HepG2 (cell line): ENCODE data around the gene GLCE. TPM values are rescaled to one million over a fixed set of nuclear protein-coding genes. Genes with fewer than 3 reads are reported as not detected.
A peak's percentile ranks its signal among the peaks of the same experiment; 100 is the strongest.

ENCODE experiments used
- ATAC-seq: fragments of 200-7000 bp; cut with Tn5 transposase; 3 replicates; pipeline ENCODE4 v1.9.1; 2020; ENCODE audit warnings: mild to moderate bottlenecking, moderate library complexity
- BruUV-seq: library from RNA; stranded (reverse); fragments of 400-500 nt; replicated peaks from 2 replicates; lab custom pipeline; 2021; lab: Mats Ljungman, UMichigan
- CTCF ChIA-PET: fragments of 300-600 bp; formaldehyde crosslinking; extraction: SDS; loops from one replicate; lab custom pipeline; 2021; ENCODE audit warnings: low total read pairs, inconsistent platforms, low intra/inter-chr PET ratio; lab: Yijun Ruan, JAX
- POLR2A ChIA-PET: fragments of 350-600 bp; sonication (Branson Sonifier 250); formaldehyde crosslinking; loops from one replicate; lab custom pipeline; 2020; ENCODE audit warnings: antibody characterized with exemption, inconsistent platforms; lab: Yijun Ruan, JAX
- DNase-seq: peaks from one replicate; pipeline ENCODE4 v3.0.0-alpha.2; 2015; ENCODE audit warnings: low spot score
- FAIRE-seq: peaks from 3 replicates; lab custom pipeline; 2011; peaks lifted over from hg19 to GRCh38; lab: Jason Lieb, UNC
- H2AFZ ChIP-seq: one replicate; pipeline ENCODE4 v1.6.1; 2011; ENCODE audit warnings: low read length, inconsistent platforms
- H3K27ac ChIP-seq: fragments of 300-600 bp; 3 replicates; pipeline ENCODE4 v1.8.0; 2011; ENCODE audit warnings: mixed run types, mild to moderate bottlenecking, mixed read lengths, low read length, inconsistent platforms; ENCODE audit not compliant: insufficient read depth; ENCODE audit errors: extremely low read length
- H3K27me3 ChIP-seq, 2 experiments: fragments of 200-600 bp in 1 of 2; 2 replicates in 1 of 2; 3 replicates in 1 of 2; pipeline versions ENCODE4 v1.6.0 to v1.8.0; 2011; ENCODE audit warnings: low read length in 2 of 2, mild to moderate bottlenecking in 2 of 2, moderate library complexity in 2 of 2, inconsistent platforms in 1 of 2; ENCODE audit not compliant: insufficient read depth in 2 of 2, control insufficient read depth in 1 of 2
- H3K36me3 ChIP-seq, 2 experiments: fragments of 200-600 bp in 1 of 2; replicated peaks in 1 of 2; 2 replicates in 1 of 2; 3 replicates in 1 of 2; pipeline versions ENCODE4 v1.5.1 to v1.8.0; 2011; ENCODE audit warnings: low read length in 2 of 2, inconsistent platforms in 1 of 2; ENCODE audit not compliant: insufficient read depth in 2 of 2, control insufficient read depth in 1 of 2
- H3K4me1 ChIP-seq: 2 replicates; pipeline ENCODE4 v1.5.1; 2012; ENCODE audit warnings: low read length, inconsistent platforms; ENCODE audit not compliant: insufficient read depth
- H3K4me2 ChIP-seq: 2 replicates; pipeline ENCODE4 v1.6.0; 2011; ENCODE audit warnings: low read depth, low read length, inconsistent platforms
- H3K4me3 ChIP-seq, 3 experiments: fragments of 200-600 bp in 1 of 3; sonication (generic), shearing (Covaris generic) in 1 of 3; replicated peaks in 1 of 3; 2 replicates each; pipeline ENCODE4 v1.5.1; 2011 to 2016; ENCODE audit warnings: low read length in 3 of 3, inconsistent platforms in 2 of 3, low read depth in 2 of 3, mild to moderate bottlenecking in 2 of 3, control low read depth in 1 of 3, mixed read lengths in 1 of 3; ENCODE audit not compliant: insufficient read depth in 1 of 3
- H3K79me2 ChIP-seq: one replicate; pipeline ENCODE4 v1.6.1; 2011; ENCODE audit warnings: low read length, inconsistent platforms; ENCODE audit not compliant: insufficient read depth
- H3K9ac ChIP-seq: 2 replicates; pipeline ENCODE4 v1.6.0; 2011; ENCODE audit warnings: mild to moderate bottlenecking, low read depth, low read length, inconsistent platforms; ENCODE audit not compliant: insufficient read depth
- H3K9me3 ChIP-seq: 2 replicates; pipeline ENCODE4 v1.5.1; 2012; ENCODE audit warnings: mild to moderate bottlenecking, low read length
- H4K20me1 ChIP-seq: 2 replicates; pipeline ENCODE4 v1.6.0; 2011; ENCODE audit warnings: inconsistent platforms, mild to moderate bottlenecking, low read length, moderate library complexity; ENCODE audit not compliant: insufficient read depth
- HNF4G ChIP-seq, 2 experiments: sonication (generic) in 1 of 2; formaldehyde crosslinking in 1 of 2; IDR thresholded peaks; 2 replicates each; pipeline versions ENCODE4 v1.4.0 to v1.6.1; 2011 to 2020; ENCODE audit warnings: borderline replicate concordance in 2 of 2, low read depth in 2 of 2, mild to moderate bottlenecking in 2 of 2, low read length in 1 of 2, missing genetic modification reagents in 1 of 2, moderate library complexity in 1 of 2
- PRDM4 ChIP-seq: sonication (generic); formaldehyde crosslinking; IDR thresholded peaks from 2 replicates; pipeline ENCODE4 v1.9.0; 2021; ENCODE audit warnings: missing genetic modification reagents, borderline replicate concordance
- ZBTB42 ChIP-seq: sonication (generic); formaldehyde crosslinking; IDR thresholded peaks from 2 replicates; pipeline ENCODE4 v1.5.0; 2020; ENCODE audit warnings: mild to moderate bottlenecking, missing genetic modification reagents
- ZMAT3 ChIP-seq: sonication (generic); formaldehyde crosslinking; conservative IDR thresholded peaks from 2 replicates; pipeline ENCODE4 v1.7.0; 2021; ENCODE audit warnings: missing genetic modification reagents
- ZNF605 ChIP-seq: sonication (generic); formaldehyde crosslinking; IDR thresholded peaks from 2 replicates; pipeline ENCODE4 v1.8.0; 2022; ENCODE audit warnings: mild to moderate bottlenecking, missing genetic modification reagents
- WGBS: methylation state at CpG from one replicate; pipeline ENCODE4 v1.1.6; 2017; ENCODE audit warnings: low lambda C conversion rate; 5-methylcytosine and 5-hydroxymethylcytosine counted together
- in situ Hi-C: cut with HindIII; loops from 2 replicates; pipeline ENCODE4 v1.10.0; 2017; ENCODE audit warnings: low pct_unique_long_range_greater_than_20kb; ENCODE audit not compliant: extremely low pct_ligation_motif_present
- intact Hi-C: fragments of 100-400 bp; cut with micrococcal nuclease; formaldehyde crosslinking; loops from one replicate; pipeline ENCODE4 v1.10.0; 2022; ENCODE audit not compliant: unreplicated experiment
- polyA plus RNA-seq, 8 experiments: library from polyadenylated mRNA; depleted of rRNA in 3 of 8; stranded (reverse) in 7 of 8; unstranded in 1 of 8; fragments of >200 nt; fragmentation: Illumina TruSeq in 4 of 8; extraction: Trizol in 4 of 8; gene quantifications; 2 replicates each; pipeline versions ENCODE4 v1.2.1 to v1.2.3, GENCODE V29; 2011 to 2016; ENCODE audit warnings: low read depth in 4 of 8, missing spikeins in 1 of 8, mixed read lengths in 1 of 8; ENCODE audit not compliant: insufficient read depth in 1 of 8
- total RNA-seq, 5 experiments: library from RNA; depleted of rRNA; stranded (reverse); fragments of >200 nt; fragmentation: Illumina TruSeq; extraction: Trizol; gene quantifications; 2 replicates each; pipeline ENCODE4 v1.2.3, GENCODE V29; 2016; ENCODE audit warnings: low read depth in 1 of 5
- TF ChIP-seq, protein P1 (sequence below): sonication (generic); formaldehyde crosslinking; IDR thresholded peaks from 2 replicates; pipeline ENCODE4 v1.5.0; 2020; ENCODE audit warnings: mild to moderate bottlenecking, missing genetic modification reagents
- TF ChIP-seq, protein P2 (sequence below): sonication (generic); formaldehyde crosslinking; IDR thresholded peaks from 2 replicates; pipeline ENCODE4 v1.4.0; 2020; ENCODE audit warnings: missing genetic modification reagents

The GLCE gene
- total and polyA plus RNA-seq, 2 of the 13 experiments (the other 11 are each of a cell fraction or from before 2014, with no cell fraction given): 12.9 to 23.4 TPM

DNA sequence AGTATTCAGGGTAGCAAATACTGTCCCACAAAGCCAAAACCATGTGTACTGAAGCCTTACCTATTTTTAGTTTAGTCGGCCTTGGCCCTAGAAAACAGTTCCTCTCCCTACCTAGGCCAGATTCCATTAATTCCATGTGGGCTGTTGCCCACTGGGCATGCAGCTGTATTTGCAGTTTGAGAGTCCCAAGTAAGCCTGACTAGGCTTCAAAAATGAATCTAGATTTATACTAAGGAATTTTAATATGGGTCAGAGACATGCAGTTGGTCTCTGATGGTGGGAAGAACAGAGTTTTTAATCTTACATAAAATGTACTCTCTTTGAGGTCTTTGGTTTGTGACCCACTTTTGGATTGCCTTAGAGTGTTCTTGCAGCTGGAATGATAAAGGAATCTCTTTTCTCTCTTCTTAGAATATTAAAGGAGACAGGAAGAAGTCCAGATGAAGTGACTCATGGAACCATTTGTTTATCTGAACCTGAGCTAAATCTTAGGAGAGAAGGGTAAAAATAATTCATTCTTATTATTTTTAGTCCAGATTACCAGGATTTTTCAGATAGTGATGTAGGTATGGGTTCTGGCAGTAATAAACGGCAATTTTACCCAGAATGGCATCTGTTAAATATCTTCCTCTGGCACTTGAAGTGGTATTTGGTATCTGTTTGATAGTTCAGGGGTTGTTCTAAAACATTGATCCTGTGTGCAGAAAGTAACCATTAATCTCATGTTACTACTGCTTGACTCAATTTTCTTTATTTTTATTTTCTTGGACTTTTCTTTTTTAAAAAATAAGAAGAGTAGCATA lies 33.8 kb downstream of the GLCE start:
- no peak overlapping the region for H2AFZ ChIP-seq
- no peaks in the 10 kb centered on the region; the same call in 1 of the 2 replicates for H4K20me1 ChIP-seq
- H3K9me3 ChIP-seq: no peaks in the 10 kb centered on the region
- ATAC-seq: no peak
- TF ChIP-seq ZNF605 (CRISPR knock-in tag) (no peak), ZBTB42 (CRISPR knock-in tag) (no peak), ZMAT3 (CRISPR knock-in tag) (no peak), HNF4G (IDR thresholded peaks at IDR 0.05; ENCODE audit: borderline replicate concordance, low read depth, low read length) (no peak), HNF4G (CRISPR knock-in tag; IDR thresholded peaks at IDR 0.05; ENCODE audit: borderline replicate concordance, low read depth) (no peak), PRDM4 (no peak)
- TF ChIP-seq, protein P1, sequence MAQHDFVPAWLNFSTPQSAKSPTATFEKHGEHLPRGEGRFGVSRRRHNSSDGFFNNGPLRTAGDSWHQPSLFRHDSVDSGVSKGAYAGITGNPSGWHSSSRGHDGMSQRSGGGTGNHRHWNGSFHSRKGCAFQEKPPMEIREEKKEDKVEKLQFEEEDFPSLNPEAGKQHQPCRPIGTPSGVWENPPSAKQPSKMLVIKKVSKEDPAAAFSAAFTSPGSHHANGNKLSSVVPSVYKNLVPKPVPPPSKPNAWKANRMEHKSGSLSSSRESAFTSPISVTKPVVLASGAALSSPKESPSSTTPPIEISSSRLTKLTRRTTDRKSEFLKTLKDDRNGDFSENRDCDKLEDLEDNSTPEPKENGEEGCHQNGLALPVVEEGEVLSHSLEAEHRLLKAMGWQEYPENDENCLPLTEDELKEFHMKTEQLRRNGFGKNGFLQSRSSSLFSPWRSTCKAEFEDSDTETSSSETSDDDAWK (CRISPR knock-in tag): no peak
- TF ChIP-seq, protein P2, sequence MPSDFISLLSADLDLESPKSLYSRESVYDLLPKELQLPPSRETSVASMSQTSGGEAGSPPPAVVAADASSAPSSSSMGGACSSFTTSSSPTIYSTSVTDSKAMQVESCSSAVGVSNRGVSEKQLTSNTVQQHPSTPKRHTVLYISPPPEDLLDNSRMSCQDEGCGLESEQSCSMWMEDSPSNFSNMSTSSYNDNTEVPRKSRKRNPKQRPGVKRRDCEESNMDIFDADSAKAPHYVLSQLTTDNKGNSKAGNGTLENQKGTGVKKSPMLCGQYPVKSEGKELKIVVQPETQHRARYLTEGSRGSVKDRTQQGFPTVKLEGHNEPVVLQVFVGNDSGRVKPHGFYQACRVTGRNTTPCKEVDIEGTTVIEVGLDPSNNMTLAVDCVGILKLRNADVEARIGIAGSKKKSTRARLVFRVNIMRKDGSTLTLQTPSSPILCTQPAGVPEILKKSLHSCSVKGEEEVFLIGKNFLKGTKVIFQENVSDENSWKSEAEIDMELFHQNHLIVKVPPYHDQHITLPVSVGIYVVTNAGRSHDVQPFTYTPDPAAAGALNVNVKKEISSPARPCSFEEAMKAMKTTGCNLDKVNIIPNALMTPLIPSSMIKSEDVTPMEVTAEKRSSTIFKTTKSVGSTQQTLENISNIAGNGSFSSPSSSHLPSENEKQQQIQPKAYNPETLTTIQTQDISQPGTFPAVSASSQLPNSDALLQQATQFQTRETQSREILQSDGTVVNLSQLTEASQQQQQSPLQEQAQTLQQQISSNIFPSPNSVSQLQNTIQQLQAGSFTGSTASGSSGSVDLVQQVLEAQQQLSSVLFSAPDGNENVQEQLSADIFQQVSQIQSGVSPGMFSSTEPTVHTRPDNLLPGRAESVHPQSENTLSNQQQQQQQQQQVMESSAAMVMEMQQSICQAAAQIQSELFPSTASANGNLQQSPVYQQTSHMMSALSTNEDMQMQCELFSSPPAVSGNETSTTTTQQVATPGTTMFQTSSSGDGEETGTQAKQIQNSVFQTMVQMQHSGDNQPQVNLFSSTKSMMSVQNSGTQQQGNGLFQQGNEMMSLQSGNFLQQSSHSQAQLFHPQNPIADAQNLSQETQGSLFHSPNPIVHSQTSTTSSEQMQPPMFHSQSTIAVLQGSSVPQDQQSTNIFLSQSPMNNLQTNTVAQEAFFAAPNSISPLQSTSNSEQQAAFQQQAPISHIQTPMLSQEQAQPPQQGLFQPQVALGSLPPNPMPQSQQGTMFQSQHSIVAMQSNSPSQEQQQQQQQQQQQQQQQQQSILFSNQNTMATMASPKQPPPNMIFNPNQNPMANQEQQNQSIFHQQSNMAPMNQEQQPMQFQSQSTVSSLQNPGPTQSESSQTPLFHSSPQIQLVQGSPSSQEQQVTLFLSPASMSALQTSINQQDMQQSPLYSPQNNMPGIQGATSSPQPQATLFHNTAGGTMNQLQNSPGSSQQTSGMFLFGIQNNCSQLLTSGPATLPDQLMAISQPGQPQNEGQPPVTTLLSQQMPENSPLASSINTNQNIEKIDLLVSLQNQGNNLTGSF (CRISPR knock-in tag): no peak
- intact Hi-C loops (no loop called here), in situ Hi-C loops (no loop called here)
- H3K4me3 ChIP-seq: no peak overlapping the region; a peak in 1 of 6 replicates
- no peak overlapping the region for H3K9ac ChIP-seq
- peaks cover 22% of the 10 kb centered on the region for H3K4me1 ChIP-seq
- POLR2A ChIA-PET: no interaction called here
- DNase-seq: no peak
- no peak for FAIRE-seq
- H3K27ac ChIP-seq: peak overlapping the region; percentile 5
- CTCF ChIA-PET: no interaction called here
- WGBS: 71% methylated on average over 2 of the region's 2 CpGs
- peaks cover 1 to 7% of the 10 kb centered on the region in 2 experiments; a peak in 2 of 5 replicates for H3K36me3 ChIP-seq
- BruUV-seq: no TSS peak
- no peaks in the 10 kb centered on the region for H3K27me3 ChIP-seq
- no peak overlapping the region for H3K4me2 ChIP-seq
- peaks cover 10% of the 10 kb centered on the region for H3K79me2 ChIP-seq
